Breast epithelium (tissue), 4 donors: ENCODE results near the gene ADGRF4. TPM values are rescaled to one million over a fixed set of nuclear protein-coding genes. Genes with fewer than 3 reads are reported as not detected.

Source experiments
- DNase-seq, 2 donors: peaks; one replicate each; pipeline ENCODE4 v3.0.0-alpha.2; 2019; ENCODE audit warnings: low spot score in 2 of 2
- H3K27ac ChIP-seq, 2 donors: fragments of 200-600 bp; sonication (generic) in 1 of 2; one replicate each; pipeline ENCODE4 v1.5.1; 2016 to 2019; ENCODE audit warnings: mild to moderate bottlenecking in 1 of 2
- H3K27me3 ChIP-seq, 2 donors: fragments of 200-600 bp; sonication (generic) in 1 of 2; one replicate each; pipeline versions ENCODE4 v1.5.1 to v1.6.0; 2017 to 2019; ENCODE audit warnings: control low read depth in 1 of 2, mild to moderate bottlenecking in 1 of 2
- H3K36me3 ChIP-seq: fragments of 200-600 bp; one replicate; pipeline ENCODE4 v1.5.1; 2019
- H3K4me1 ChIP-seq, 2 donors: fragments of 200-600 bp; sonication (generic); one replicate each; pipeline ENCODE4 v1.5.1; 2016 to 2019; ENCODE audit warnings: control low read depth in 1 of 2
- H3K4me3 ChIP-seq, 3 donors: fragments of 200-600 bp; sonication (generic); 1 replicate in 2 of 3; 2 replicates in 1 of 3; pipeline ENCODE4 v1.5.1; 2016 to 2019; ENCODE audit warnings: mild to moderate bottlenecking in 3 of 3, moderate library complexity in 2 of 3
- H3K9me3 ChIP-seq, 2 donors: fragments of 200-600 bp; sonication (generic) in 1 of 2; one replicate each; pipeline ENCODE4 v1.5.1; 2016 to 2019; ENCODE audit warnings: control low read depth in 1 of 2
- POLR2A ChIP-seq: fragments of 450-650 bp; IDR thresholded peaks from one replicate; pipeline ENCODE4 v1.6.1; 2016; ENCODE audit warnings: antibody characterized with exemption, mild to moderate bottlenecking, moderate library complexity
- POLR2AphosphoS5 ChIP-seq, 3 donors: sonication (generic); formaldehyde crosslinking; IDR thresholded peaks; one replicate each; pipeline ENCODE4 v1.6.1; 2017; ENCODE audit warnings: antibody characterized with exemption in 3 of 3
- intact Hi-C: fragments of 100-400 bp; cut with DNase I; formaldehyde crosslinking; loops from one replicate; pipeline ENCODE4 v1.15.1; 2023; ENCODE audit warnings: low total_unique reads
- total RNA-seq, 3 donors: library from RNA; depleted of rRNA; stranded (reverse); fragments of >200 nt; gene quantifications; one replicate each; pipeline ENCODE4 v1.1.0, GENCODE V29; 2016
- TF ChIP-seq, protein P1 (sequence below), 3 donors: fragments of 450-650 bp; IDR thresholded peaks; one replicate each; pipeline ENCODE4 v1.5.1; 2016 to 2017; ENCODE audit warnings: antibody characterized with exemption in 3 of 3, mild to moderate bottlenecking in 3 of 3, moderate library complexity in 3 of 3

ADGRF4 gene, protein sequence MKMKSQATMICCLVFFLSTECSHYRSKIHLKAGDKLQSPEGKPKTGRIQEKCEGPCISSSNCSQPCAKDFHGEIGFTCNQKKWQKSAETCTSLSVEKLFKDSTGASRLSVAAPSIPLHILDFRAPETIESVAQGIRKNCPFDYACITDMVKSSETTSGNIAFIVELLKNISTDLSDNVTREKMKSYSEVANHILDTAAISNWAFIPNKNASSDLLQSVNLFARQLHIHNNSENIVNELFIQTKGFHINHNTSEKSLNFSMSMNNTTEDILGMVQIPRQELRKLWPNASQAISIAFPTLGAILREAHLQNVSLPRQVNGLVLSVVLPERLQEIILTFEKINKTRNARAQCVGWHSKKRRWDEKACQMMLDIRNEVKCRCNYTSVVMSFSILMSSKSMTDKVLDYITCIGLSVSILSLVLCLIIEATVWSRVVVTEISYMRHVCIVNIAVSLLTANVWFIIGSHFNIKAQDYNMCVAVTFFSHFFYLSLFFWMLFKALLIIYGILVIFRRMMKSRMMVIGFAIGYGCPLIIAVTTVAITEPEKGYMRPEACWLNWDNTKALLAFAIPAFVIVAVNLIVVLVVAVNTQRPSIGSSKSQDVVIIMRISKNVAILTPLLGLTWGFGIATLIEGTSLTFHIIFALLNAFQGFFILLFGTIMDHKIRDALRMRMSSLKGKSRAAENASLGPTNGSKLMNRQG
- under 1 TPM in 2 of 3 donors, not detected in 1; 0.15 to 0.16 TPM for total RNA-seq

DNA sequence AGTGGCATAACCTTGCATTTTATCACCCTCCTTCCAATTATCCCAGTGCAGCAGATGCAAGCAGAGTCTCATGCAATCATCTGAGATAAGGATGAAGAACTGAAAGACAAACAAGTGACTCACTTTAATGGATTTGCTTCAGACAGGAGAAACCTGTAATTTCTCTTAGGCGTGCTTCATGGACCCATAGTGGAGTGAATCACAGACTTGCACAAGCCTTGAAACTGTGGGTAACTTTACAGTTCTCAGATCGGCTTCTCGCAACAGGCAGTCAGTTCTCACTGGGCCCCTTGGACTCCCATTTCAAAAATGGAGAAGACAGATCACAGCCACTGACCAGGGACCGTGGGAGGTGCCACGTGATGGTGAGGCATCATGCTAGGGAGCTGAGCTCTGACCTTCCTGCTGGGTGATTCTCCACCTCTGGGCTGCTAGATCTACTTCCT is at the start of gene ADGRF4:
TSS of gene ADGRF4 (plus strand) at position 239 of the 446 bp plus-strand sequence. CDS start 8,666 bp downstream, outside the sequence.
- H3K36me3 ChIP-seq, result no peaks in the 10 kb centered on the region
- H3K9me3 ChIP-seq, result no peaks in the 10 kb centered on the region
- no peak within 1 kb of the TSS for H3K4me3 ChIP-seq
- no peaks in the 10 kb centered on the region for H3K27me3 ChIP-seq
- no peak within 1 kb of the TSS for H3K27ac ChIP-seq
- TF ChIP-seq, protein P1, sequence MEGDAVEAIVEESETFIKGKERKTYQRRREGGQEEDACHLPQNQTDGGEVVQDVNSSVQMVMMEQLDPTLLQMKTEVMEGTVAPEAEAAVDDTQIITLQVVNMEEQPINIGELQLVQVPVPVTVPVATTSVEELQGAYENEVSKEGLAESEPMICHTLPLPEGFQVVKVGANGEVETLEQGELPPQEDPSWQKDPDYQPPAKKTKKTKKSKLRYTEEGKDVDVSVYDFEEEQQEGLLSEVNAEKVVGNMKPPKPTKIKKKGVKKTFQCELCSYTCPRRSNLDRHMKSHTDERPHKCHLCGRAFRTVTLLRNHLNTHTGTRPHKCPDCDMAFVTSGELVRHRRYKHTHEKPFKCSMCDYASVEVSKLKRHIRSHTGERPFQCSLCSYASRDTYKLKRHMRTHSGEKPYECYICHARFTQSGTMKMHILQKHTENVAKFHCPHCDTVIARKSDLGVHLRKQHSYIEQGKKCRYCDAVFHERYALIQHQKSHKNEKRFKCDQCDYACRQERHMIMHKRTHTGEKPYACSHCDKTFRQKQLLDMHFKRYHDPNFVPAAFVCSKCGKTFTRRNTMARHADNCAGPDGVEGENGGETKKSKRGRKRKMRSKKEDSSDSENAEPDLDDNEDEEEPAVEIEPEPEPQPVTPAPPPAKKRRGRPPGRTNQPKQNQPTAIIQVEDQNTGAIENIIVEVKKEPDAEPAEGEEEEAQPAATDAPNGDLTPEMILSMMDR (IDR thresholded peaks at IDR 0.05), result no peak
- TF ChIP-seq POLR2AphosphoS5 (IDR thresholded peaks at IDR 0.05) (no peak), POLR2A (no peak)
- no peaks in the 10 kb centered on the region for H3K4me1 ChIP-seq
- no peak for DNase-seq
- intact Hi-C loops, result no loop called here

DNA sequence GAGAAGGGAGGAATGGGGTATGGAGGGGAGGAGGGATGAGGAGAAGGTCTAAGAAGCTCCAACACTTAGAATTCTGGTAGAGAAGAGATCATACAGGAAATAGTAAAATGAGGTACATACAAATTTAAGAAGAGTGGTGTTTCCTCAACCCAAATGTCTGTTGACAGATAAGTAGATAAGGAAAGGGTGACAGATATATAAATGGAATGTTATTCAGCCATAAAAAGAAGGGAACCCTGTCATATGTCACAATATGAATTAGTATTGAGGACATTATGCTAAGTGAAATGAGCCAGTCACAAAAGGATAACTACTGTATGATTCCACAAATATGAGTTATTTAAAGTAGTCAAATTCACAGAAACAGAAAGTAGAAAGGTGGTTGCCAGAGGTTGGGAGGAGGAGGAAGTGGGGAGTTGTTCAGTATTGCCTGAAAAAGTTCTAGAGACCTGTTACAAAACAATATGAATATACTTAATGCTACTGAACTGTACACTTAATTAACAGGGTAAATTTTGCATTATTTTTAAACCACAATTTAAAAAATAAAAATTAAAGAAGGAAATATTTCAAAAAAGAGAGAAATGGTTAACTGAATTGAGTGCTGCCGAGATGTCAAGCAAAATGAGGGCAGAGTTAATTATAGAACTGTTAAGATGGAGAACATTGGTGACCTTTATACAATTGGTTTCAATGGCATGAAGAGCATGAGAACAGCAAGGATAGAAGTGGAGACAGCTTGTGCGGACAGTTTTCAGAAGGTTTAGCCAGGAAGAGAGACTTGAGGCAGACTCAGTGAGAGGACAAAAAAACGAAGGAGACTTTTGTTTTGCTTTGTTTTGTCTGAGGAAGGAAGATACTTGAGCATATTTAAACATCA is 47.6 kb upstream of the ADGRF4 start:
- intact Hi-C loops, result no loop called here
- Histone ChIP-seq H3K4me3 (no peak overlapping the region), H3K4me1 (no peaks in the 10 kb centered on the region), H3K9me3 (no peaks in the 10 kb centered on the region), H3K27ac (no peak overlapping the region), H3K27me3 (no peaks in the 10 kb centered on the region), H3K36me3 (no peaks in the 10 kb centered on the region)
- DNase-seq, result no peak
- TF ChIP-seq POLR2AphosphoS5 (IDR thresholded peaks at IDR 0.05) (no peak), POLR2A (no peak)
- TF ChIP-seq, protein P1 (IDR thresholded peaks at IDR 0.05), result no peak

DNA sequence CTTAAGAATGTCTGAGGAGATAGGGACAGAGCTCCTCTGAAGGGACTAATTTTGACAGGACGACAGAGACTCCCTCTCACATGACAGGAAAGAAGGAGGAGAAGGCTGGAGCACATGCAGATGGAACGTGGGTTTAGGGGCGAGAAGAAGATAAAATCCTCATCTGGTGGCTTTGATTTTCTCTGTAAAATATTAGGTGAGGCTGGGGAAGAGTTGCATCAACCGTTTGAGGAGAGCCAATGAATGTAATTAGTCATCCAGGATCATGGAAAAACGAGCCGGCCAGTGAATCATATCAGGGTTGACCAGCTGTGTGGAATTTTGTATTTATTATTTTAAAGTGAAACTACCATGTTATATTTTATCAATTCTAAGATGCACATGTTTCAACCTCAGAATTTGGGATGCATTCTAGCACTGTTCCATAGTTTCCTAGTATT is 46.9 kb upstream of the ADGRF4 start:
- TF ChIP-seq POLR2A, result no peak
- TF ChIP-seq, protein P1 (IDR thresholded peaks at IDR 0.05), result no peak
- no peak for TF ChIP-seq POLR2AphosphoS5 (IDR thresholded peaks at IDR 0.05)
- Histone ChIP-seq H3K27ac (no peak overlapping the region), H3K36me3 (no peaks in the 10 kb centered on the region), H3K9me3 (no peaks in the 10 kb centered on the region), H3K4me3 (no peak overlapping the region), H3K4me1 (no peaks in the 10 kb centered on the region), H3K27me3 (no peaks in the 10 kb centered on the region)
- intact Hi-C loops, result no loop called here
- no peak for DNase-seq

DNA sequence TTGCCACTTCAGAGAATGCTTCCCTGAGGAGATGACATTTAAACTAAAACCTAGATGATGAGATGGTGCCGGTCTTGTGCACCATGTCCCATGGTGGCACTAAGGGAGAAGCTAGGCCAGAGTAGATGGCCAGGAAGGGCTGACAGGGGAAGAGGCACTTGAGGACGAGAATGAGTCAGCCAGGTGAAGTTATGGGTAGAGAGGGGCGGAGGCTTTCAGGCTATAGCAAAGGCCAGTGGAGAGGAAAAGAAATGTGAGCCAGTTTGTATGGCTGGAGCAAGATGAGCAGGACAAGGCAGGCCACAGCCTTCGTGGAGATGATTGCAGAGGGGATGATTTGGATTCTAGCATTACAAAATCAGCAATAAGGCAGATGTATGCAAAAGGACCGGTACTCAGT is 44.7 kb upstream of the ADGRF4 start:
- Histone ChIP-seq H3K36me3 (no peaks in the 10 kb centered on the region), H3K4me3 (no peak overlapping the region), H3K27ac (no peak overlapping the region), H3K9me3 (no peaks in the 10 kb centered on the region), H3K4me1 (no peaks in the 10 kb centered on the region), H3K27me3 (no peaks in the 10 kb centered on the region)
- no peak for DNase-seq
- TF ChIP-seq POLR2A (no peak), POLR2AphosphoS5 (IDR thresholded peaks at IDR 0.05) (no peak)
- TF ChIP-seq, protein P1 (IDR thresholded peaks at IDR 0.05), result no peak
- intact Hi-C loops, result no loop called here
